H1 (cell line): Measurements from ENCODE around the gene MED6. TPM values are rescaled to one million over a fixed set of nuclear protein-coding genes. Genes with fewer than 3 reads are reported as not detected.

Source experiments
- CTCF ChIA-PET: fragments of 300-600 bp; sonication (Branson Sonifier 250); formaldehyde crosslinking; loops from one replicate; lab custom pipeline; 2021; ENCODE audit not compliant: partially characterized antibody; lab: Charles Lee
- POLR2A ChIA-PET: fragments of 300-600 bp; sonication (Branson Sonifier 250); formaldehyde crosslinking; loops from one replicate; lab custom pipeline; 2021; ENCODE audit warnings: inconsistent platforms; ENCODE audit not compliant: partially characterized antibody; lab: Charles Lee
- DNase-seq, 2 experiments: peaks; one replicate each; pipeline versions ENCODE4 v3.0.0 to v3.0.0-alpha.2; 2010 to 2022; ENCODE audit warnings: low spot score in 2 of 2, low read depth in 1 of 2, mixed read lengths in 1 of 2
- FAIRE-seq: peaks from 2 replicates; lab custom pipeline; 2011; peaks lifted over from hg19 to GRCh38; lab: Jason Lieb, UNC
- H2AFZ ChIP-seq: 2 replicates; pipeline ENCODE4 v1.8.1; 2012; ENCODE audit warnings: low read length, inconsistent platforms
- H2AK5ac ChIP-seq: 2 replicates; pipeline ENCODE4 v1.6.1; 2013; ENCODE audit warnings: low read depth, low read length
- H2BK120ac ChIP-seq: replicated peaks from 2 replicates; pipeline ENCODE3; 2013; ENCODE audit warnings: low read depth, low read length, inconsistent platforms
- H2BK12ac ChIP-seq: 2 replicates; pipeline ENCODE4 v1.6.1; 2013; ENCODE audit warnings: low read depth, low read length
- H2BK15ac ChIP-seq: 2 replicates; pipeline ENCODE4 v1.6.1; 2013; ENCODE audit warnings: low read length
- H2BK20ac ChIP-seq: 2 replicates; pipeline ENCODE4 v1.6.1; 2013; ENCODE audit warnings: low read length
- H2BK5ac ChIP-seq: 2 replicates; pipeline ENCODE4 v1.6.1; 2013; ENCODE audit warnings: low read depth, low read length
- H3K14ac ChIP-seq: 2 replicates; pipeline ENCODE4 v1.6.1; 2013; ENCODE audit warnings: inconsistent platforms; ENCODE audit not compliant: insufficient read length
- H3K18ac ChIP-seq: 2 replicates; pipeline ENCODE4 v1.6.1; 2013; ENCODE audit warnings: low read length; ENCODE audit errors: extremely low read depth
- H3K23ac ChIP-seq: 2 replicates; pipeline ENCODE4 v1.6.1; 2013; ENCODE audit warnings: inconsistent platforms; ENCODE audit not compliant: insufficient read length
- H3K23me2 ChIP-seq: 2 replicates; pipeline ENCODE4 v1.6.1; 2013; ENCODE audit warnings: low read depth, low read length
- H3K27ac ChIP-seq: 2 replicates; pipeline ENCODE4 v1.6.1; 2011; ENCODE audit warnings: low read depth, low read length, inconsistent platforms
- H3K27me3 ChIP-seq, 4 experiments: replicated peaks in 1 of 4; 1 replicate in 1 of 4; 2 replicates in 3 of 4; pipeline versions ENCODE4 v1.6.1 to v1.8.1; 2011 to 2013; ENCODE audit warnings: low read length in 3 of 4, mild to moderate bottlenecking in 3 of 4, inconsistent platforms in 2 of 4, mixed read lengths in 2 of 4, moderate library complexity in 1 of 4; ENCODE audit not compliant: control insufficient read depth in 3 of 4, insufficient read depth in 3 of 4; ENCODE audit errors: extremely low read depth in 1 of 4
- H3K36me3 ChIP-seq, 4 experiments: 2 replicates each; pipeline versions ENCODE4 v1.6.1 to v1.8.1; 2011 to 2013; ENCODE audit warnings: mild to moderate bottlenecking in 4 of 4, low read length in 3 of 4, moderate library complexity in 2 of 4, control low read depth in 1 of 4, inconsistent platforms in 1 of 4; ENCODE audit not compliant: insufficient read depth in 4 of 4, control insufficient read depth in 2 of 4
- H3K4ac ChIP-seq: replicated peaks from 2 replicates; pipeline ENCODE3; 2013; ENCODE audit warnings: low read length, low read depth, mixed read lengths, inconsistent platforms; ENCODE audit not compliant: insufficient read length
- H3K4me1 ChIP-seq, 4 experiments: replicated peaks in 1 of 4; 1 replicate in 1 of 4; 2 replicates in 3 of 4; pipeline versions ENCODE4 v1.6.1 to v1.8.1; 2011 to 2013; ENCODE audit warnings: low read length in 3 of 4, inconsistent platforms in 2 of 4, mixed read lengths in 1 of 4; ENCODE audit not compliant: insufficient read depth in 4 of 4, control insufficient read depth in 3 of 4
- H3K4me2 ChIP-seq, 2 experiments: 2 replicates each; pipeline versions ENCODE4 v1.6.1 to v1.8.1; 2011 to 2013; ENCODE audit warnings: low read depth in 2 of 2, low read length in 2 of 2, control low read depth in 1 of 2, inconsistent platforms in 1 of 2, mild to moderate bottlenecking in 1 of 2; ENCODE audit not compliant: insufficient read depth in 1 of 2
- H3K4me3 ChIP-seq, 4 experiments: fragments of 200-600, 300-600 bp in 1 of 4; sonication (generic), shearing (Covaris generic), sonication (Bioruptor Twin) in 1 of 4; 2 replicates each; pipeline versions ENCODE4 v1.5.1 to v1.8.1; 2011 to 2016; ENCODE audit warnings: low read length in 4 of 4, low read depth in 3 of 4, control low read depth in 2 of 4, inconsistent platforms in 2 of 4, mild to moderate bottlenecking in 2 of 4, mixed read lengths in 1 of 4, moderate library complexity in 1 of 4; ENCODE audit not compliant: insufficient read depth in 2 of 4; ENCODE audit errors: extremely low read depth in 1 of 4
- H3K56ac ChIP-seq: replicated peaks from 2 replicates; pipeline ENCODE3; 2013; ENCODE audit warnings: low read depth, mild to moderate bottlenecking, mixed read lengths, low read length, inconsistent platforms; ENCODE audit not compliant: insufficient read length
- H3K79me1 ChIP-seq: 2 replicates; pipeline ENCODE4 v1.6.1; 2013; ENCODE audit warnings: low read depth, low read length, control low read depth
- H3K79me2 ChIP-seq, 2 experiments: 2 replicates each; pipeline versions ENCODE4 v1.6.1 to v1.8.1; 2012 to 2013; ENCODE audit warnings: low read length in 2 of 2, mild to moderate bottlenecking in 2 of 2, inconsistent platforms in 1 of 2; ENCODE audit not compliant: insufficient read depth in 2 of 2, control insufficient read depth in 1 of 2
- H3K9ac ChIP-seq, 4 experiments: replicated peaks in 1 of 4; 1 replicate in 1 of 4; 2 replicates in 3 of 4; pipeline versions ENCODE4 v1.6.1 to v1.8.1; 2011 to 2013; ENCODE audit warnings: low read depth in 3 of 4, low read length in 3 of 4, control low read depth in 2 of 4, mild to moderate bottlenecking in 2 of 4, moderate library complexity in 2 of 4, inconsistent platforms in 1 of 4; ENCODE audit errors: extremely low read depth in 1 of 4
- H3K9me3 ChIP-seq, 2 experiments: 2 replicates each; pipeline versions ENCODE4 v1.6.1 to v1.8.1; 2012 to 2013; ENCODE audit warnings: mild to moderate bottlenecking in 2 of 2, moderate library complexity in 2 of 2, control low read depth in 1 of 2, inconsistent platforms in 1 of 2, low read depth in 1 of 2, low read length in 1 of 2, mixed read lengths in 1 of 2; ENCODE audit not compliant: insufficient read depth in 2 of 2
- H4K20me1 ChIP-seq, 2 experiments: replicated peaks in 1 of 2; 2 replicates each; pipeline versions ENCODE3 to v1.8.1; 2011 to 2013; ENCODE audit warnings: inconsistent platforms in 2 of 2, low read length in 2 of 2, mild to moderate bottlenecking in 1 of 2; ENCODE audit not compliant: insufficient read depth in 2 of 2, control insufficient read depth in 1 of 2
- H4K5ac ChIP-seq: 2 replicates; pipeline ENCODE4 v1.6.1; 2013; ENCODE audit warnings: low read length, low read depth, mixed read lengths, inconsistent platforms; ENCODE audit not compliant: insufficient read length
- H4K8ac ChIP-seq: 2 replicates; pipeline ENCODE4 v1.8.0; 2013; ENCODE audit warnings: mild to moderate bottlenecking, moderate library complexity, low read length, inconsistent platforms; ENCODE audit not compliant: insufficient read depth; ENCODE audit errors: extremely low read depth
- H4K91ac ChIP-seq: replicated peaks from 2 replicates; pipeline ENCODE3; 2013; ENCODE audit warnings: low read length, mixed read lengths, inconsistent platforms; ENCODE audit not compliant: insufficient read length
- BACH1 ChIP-seq: IDR thresholded peaks from 2 replicates; pipeline ENCODE4 v1.6.1; 2012; ENCODE audit warnings: low read length, improper control_type of control experiment
- SP1 ChIP-seq: IDR thresholded peaks from 2 replicates; pipeline ENCODE4 v1.6.1; 2011; ENCODE audit warnings: low read depth, low read length
- WGBS, 2 experiments: shearing (Covaris generic) in 1 of 2; methylation state at CpG; one replicate each; pipeline versions ENCODE4 v1.1.6 to v1.1.7; 2013 to 2015; ENCODE audit warnings: low lambda C conversion rate in 2 of 2, mixed read lengths in 2 of 2, inconsistent platforms in 1 of 2, low coverage in 1 of 2, missing lambda C conversion rate in 1 of 2; ENCODE audit not compliant: insufficient replicate concordance in 2 of 2, insufficient coverage in 1 of 2, insufficient read length in 1 of 2; ENCODE audit errors: extremely low coverage in 1 of 2, missing lambda C conversion rate in 1 of 2; 5-methylcytosine and 5-hydroxymethylcytosine counted together
- polyA plus RNA-seq, 7 experiments: library from polyadenylated mRNA; depleted of rRNA in 3 of 7; stranded (reverse) in 5 of 7; unstranded in 2 of 7; fragments of >200 nt in 5 of 7; fragments of 200-250 nt in 2 of 7; gene quantifications; 1 replicate in 5 of 7; 2 replicates in 1 of 7; 4 replicates in 1 of 7; pipeline versions ENCODE4 v1.2.1 to v1.2.3, GENCODE V29; 2011 to 2013; ENCODE audit warnings: missing spikeins in 2 of 7, mixed read lengths in 2 of 7
- total RNA-seq: library from RNA; stranded (reverse); fragmentation: NEBNext Ultra II Directional; extraction: Animal tissue kit (Norgen Biotek cat#: 25700); gene quantifications from 2 replicates; pipeline ENCODE4 v1.2.1, GENCODE V29; 2021

Gene MED6
- total and polyA plus RNA-seq, 2 of the 8 experiments (the other 6 are each of a cell fraction or from before 2014, with no cell fraction given), result 33.1 to 39.7 TPM

DNA sequence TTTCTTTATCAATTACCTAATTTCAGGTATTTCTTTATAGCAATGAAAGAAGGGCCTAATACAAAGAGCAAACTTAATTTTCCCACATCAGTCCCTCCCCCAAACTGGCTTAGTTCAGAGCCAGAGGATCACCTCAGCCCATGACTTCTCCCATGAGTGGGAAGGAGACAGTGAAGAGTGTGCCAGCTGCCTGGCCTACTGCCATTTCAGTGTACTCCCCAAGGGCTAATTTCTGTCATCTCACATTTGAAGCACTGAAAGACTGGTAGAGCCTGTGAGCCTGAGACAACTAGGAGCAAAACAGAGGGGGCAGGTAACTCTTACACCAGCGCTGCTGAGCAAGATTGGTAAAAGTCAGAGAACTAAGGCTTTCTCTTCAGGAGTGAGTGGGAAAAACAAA, 36.6 kb downstream of the MED6 start:
- ChIA-PET POLR2A (no interaction called here), CTCF (interaction anchor here (1.1 kb wide), 1 partner anchor 689 kb away, joined by 3 read pairs; no protein-coding TSS in a partner anchor)
- H3K27ac ChIP-seq, result no peak overlapping the region
- H2BK5ac ChIP-seq, result no peak overlapping the region
- no peak overlapping the region for H4K91ac ChIP-seq
- H3K56ac ChIP-seq, result no peak overlapping the region
- no peak overlapping the region for H3K4me2 ChIP-seq
- peaks cover 22 to 30% of the 10 kb centered on the region in 2 experiments for H3K9me3 ChIP-seq
- H3K18ac ChIP-seq, result no peak overlapping the region
- no peak overlapping the region for H2BK12ac ChIP-seq
- H2BK120ac ChIP-seq, result no peak overlapping the region
- no peaks in the 10 kb centered on the region; a peak in 1 of 7 replicates for H3K4me1 ChIP-seq
- H3K27me3 ChIP-seq, result no peaks in the 10 kb centered on the region
- no peaks in the 10 kb centered on the region for H3K23me2 ChIP-seq
- no peak overlapping the region for H3K9ac ChIP-seq
- no peak overlapping the region for H4K8ac ChIP-seq
- no peak overlapping the region for H2AFZ ChIP-seq
- H3K23ac ChIP-seq, result no peak overlapping the region
- TF ChIP-seq SP1 (no peak), BACH1 (no peak)
- no peak overlapping the region for H3K4ac ChIP-seq
- no peak overlapping the region for H3K14ac ChIP-seq
- no peak for DNase-seq
- H2AK5ac ChIP-seq, result no peak overlapping the region
- no peaks in the 10 kb centered on the region for H3K79me1 ChIP-seq
- H3K79me2 ChIP-seq, result peaks cover 3 to 11% of the 10 kb centered on the region in 2 experiments; a peak in 1 of 4 replicates
- no peak overlapping the region for H2BK15ac ChIP-seq
- no peak for FAIRE-seq
- no peak overlapping the region for H4K5ac ChIP-seq
- H4K20me1 ChIP-seq, result peaks cover 0 to 3% of the 10 kb centered on the region in 2 experiments
- H3K36me3 ChIP-seq, result peaks cover 0 to 32% (median 13%) of the 10 kb centered on the region in 4 experiments; a peak in 7 of 8 replicates
- H2BK20ac ChIP-seq, result no peak overlapping the region
- no peak overlapping the region for H3K4me3 ChIP-seq
- WGBS, 2 experiments, result 100% methylated on average over 1 of the region's 1 CpG; no CpG with 5 or more reads in 1 of the 2 experiments
